Measurements from ENCODE around the gene SEPTIN7. TPM values are rescaled to one million over a fixed set of nuclear protein-coding genes. Genes with fewer than 3 reads are reported as not detected.

Gene SEPTIN7
- total and polyA plus RNA-seq, 4 donors: 101 to 296 (median 132) TPM

DNA sequence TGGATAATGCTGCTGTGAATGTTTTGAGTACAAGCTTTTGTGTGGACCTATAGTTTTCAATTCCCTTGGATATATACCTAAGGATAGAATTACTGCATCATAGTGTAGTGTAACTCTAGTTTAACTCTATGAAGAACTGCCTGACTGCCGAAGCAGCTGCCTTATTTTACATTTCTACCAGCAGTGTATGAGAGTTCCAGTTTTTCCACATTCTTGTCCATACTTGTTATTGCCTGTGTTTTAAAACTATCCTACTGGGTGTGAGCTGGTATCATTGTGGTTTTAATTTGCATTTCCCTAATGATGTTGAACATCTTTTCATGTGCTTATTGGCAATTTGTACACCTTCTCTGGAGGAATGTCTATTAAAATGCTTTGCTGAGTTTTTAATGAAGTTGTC is 15.7 kb downstream of the SEPTIN7 start:
- Histone ChIP-seq H3K36me3 (ENCODE audit: control insufficient read depth in 4 of 4, insufficient read depth in 4 of 4, low read length in 4 of 4) (peaks cover 0 to 2% (median 0%) of the 10 kb centered on the region in 4 donors), H3K27ac (ENCODE audit: low read depth in 1 of 2, low read length in 1 of 2) (no peak overlapping the region), H3K9ac (ENCODE audit: insufficient read depth in 1 of 2, low read length in 2 of 2) (no peak overlapping the region), H3K4me1 (ENCODE audit: control insufficient read depth in 5 of 5, insufficient read depth in 5 of 5, low read length in 5 of 5) (peaks cover 0 to 8% (median 0%) of the 10 kb centered on the region in 5 donors), H3K27me3 (ENCODE audit: control insufficient read depth in 3 of 3, insufficient read depth in 3 of 3, low read length in 2 of 3) (no peaks in the 10 kb centered on the region), H3K9me3 (ENCODE audit: control insufficient read depth in 4 of 4, insufficient read depth in 3 of 4, low read length in 3 of 4) (peaks cover 0 to 9% (median 4%) of the 10 kb centered on the region in 4 donors), H3K4me3 (no peak overlapping the region)
- 60 to 84% methylated on average over 1 of the region's 1 CpG for WGBS, 2 donors
- TF ChIP-seq, protein P1, sequence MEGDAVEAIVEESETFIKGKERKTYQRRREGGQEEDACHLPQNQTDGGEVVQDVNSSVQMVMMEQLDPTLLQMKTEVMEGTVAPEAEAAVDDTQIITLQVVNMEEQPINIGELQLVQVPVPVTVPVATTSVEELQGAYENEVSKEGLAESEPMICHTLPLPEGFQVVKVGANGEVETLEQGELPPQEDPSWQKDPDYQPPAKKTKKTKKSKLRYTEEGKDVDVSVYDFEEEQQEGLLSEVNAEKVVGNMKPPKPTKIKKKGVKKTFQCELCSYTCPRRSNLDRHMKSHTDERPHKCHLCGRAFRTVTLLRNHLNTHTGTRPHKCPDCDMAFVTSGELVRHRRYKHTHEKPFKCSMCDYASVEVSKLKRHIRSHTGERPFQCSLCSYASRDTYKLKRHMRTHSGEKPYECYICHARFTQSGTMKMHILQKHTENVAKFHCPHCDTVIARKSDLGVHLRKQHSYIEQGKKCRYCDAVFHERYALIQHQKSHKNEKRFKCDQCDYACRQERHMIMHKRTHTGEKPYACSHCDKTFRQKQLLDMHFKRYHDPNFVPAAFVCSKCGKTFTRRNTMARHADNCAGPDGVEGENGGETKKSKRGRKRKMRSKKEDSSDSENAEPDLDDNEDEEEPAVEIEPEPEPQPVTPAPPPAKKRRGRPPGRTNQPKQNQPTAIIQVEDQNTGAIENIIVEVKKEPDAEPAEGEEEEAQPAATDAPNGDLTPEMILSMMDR (IDR thresholded peaks at IDR 0.05; ENCODE audit: control extremely low read depth, extremely low read depth): no peak
- no peak for DNase-seq
- ATAC-seq (ENCODE audit: insufficient read depth, low FRiP score): no peak

DNA sequence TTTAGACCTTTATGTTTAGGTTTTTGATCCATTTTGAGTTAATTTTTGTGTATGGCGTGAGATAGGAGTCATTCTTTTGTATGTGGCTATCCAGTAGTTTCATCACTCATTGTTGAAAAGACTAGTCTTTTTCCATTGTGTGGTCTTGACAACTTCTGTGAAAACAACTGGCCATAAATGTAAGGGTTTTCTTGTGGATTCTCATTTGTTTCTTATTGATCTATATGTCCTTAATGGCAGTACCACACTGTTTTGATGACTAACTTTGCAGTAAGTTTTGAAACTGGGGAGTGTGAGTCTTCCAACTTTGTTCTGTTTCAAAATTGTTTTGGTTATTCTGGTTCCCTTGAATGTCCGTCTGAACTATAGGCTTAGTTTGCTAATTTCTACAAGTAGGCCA is 16.3 kb downstream of the SEPTIN7 start:
- no peak overlapping the region for H3K27ac ChIP-seq (ENCODE audit: low read depth in 1 of 2, low read length in 1 of 2)
- H3K4me1 ChIP-seq (ENCODE audit: control insufficient read depth in 5 of 5, insufficient read depth in 5 of 5, low read length in 5 of 5): peaks cover 0 to 7% (median 0%) of the 10 kb centered on the region in 5 donors
- TF ChIP-seq, protein P1 (IDR thresholded peaks at IDR 0.05; ENCODE audit: control extremely low read depth, extremely low read depth): no peak
- H3K36me3 ChIP-seq (ENCODE audit: control insufficient read depth in 4 of 4, insufficient read depth in 4 of 4, low read length in 4 of 4): peaks cover 0 to 2% (median 0%) of the 10 kb centered on the region in 4 donors
- H3K27me3 ChIP-seq (ENCODE audit: control insufficient read depth in 3 of 3, insufficient read depth in 3 of 3, low read length in 2 of 3): no peaks in the 10 kb centered on the region
- H3K9me3 ChIP-seq (ENCODE audit: control insufficient read depth in 4 of 4, insufficient read depth in 3 of 4, low read length in 3 of 4): peaks cover 0 to 9% (median 4%) of the 10 kb centered on the region in 4 donors
- WGBS, 2 donors: 85 to 93% methylated on average over 2 of the region's 2 CpGs
- no peak overlapping the region for H3K9ac ChIP-seq (ENCODE audit: insufficient read depth in 1 of 2, low read length in 2 of 2)
- no peak for DNase-seq
- no peak overlapping the region for H3K4me3 ChIP-seq
- ATAC-seq (ENCODE audit: insufficient read depth, low FRiP score): no peak

DNA sequence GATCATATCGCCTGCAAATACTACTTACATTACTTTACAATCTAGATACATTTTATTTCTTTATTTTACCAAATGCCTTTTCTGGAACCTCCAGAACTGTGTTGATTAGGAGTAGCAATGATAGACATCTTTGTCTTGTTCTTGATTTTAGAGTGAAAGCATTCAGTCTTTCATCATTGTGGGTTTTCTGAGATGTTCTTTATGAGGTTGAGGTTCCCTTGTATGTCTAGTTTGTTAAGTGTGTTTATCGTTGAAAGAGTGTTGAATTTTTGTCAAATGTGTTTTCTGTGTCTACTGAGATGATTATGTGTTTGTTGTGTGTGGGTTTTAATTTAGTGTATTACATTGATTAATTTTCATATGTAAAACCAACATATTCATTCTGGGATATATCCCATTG is 17.1 kb downstream of the SEPTIN7 start:
- H3K36me3 ChIP-seq (ENCODE audit: control insufficient read depth in 4 of 4, insufficient read depth in 4 of 4, low read length in 4 of 4): peaks cover 0 to 2% (median 0%) of the 10 kb centered on the region in 4 donors
- peaks cover 0 to 9% (median 4%) of the 10 kb centered on the region in 4 donors for H3K9me3 ChIP-seq (ENCODE audit: control insufficient read depth in 4 of 4, insufficient read depth in 3 of 4, low read length in 3 of 4)
- no peak for DNase-seq
- no peak overlapping the region for H3K4me3 ChIP-seq
- H3K4me1 ChIP-seq (ENCODE audit: control insufficient read depth in 5 of 5, insufficient read depth in 5 of 5, low read length in 5 of 5): peaks cover 0 to 5% (median 0%) of the 10 kb centered on the region in 5 donors
- no peaks in the 10 kb centered on the region for H3K27me3 ChIP-seq (ENCODE audit: control insufficient read depth in 3 of 3, insufficient read depth in 3 of 3, low read length in 2 of 3)
- no peak overlapping the region for H3K9ac ChIP-seq (ENCODE audit: insufficient read depth in 1 of 2, low read length in 2 of 2)
- no peak overlapping the region for H3K27ac ChIP-seq (ENCODE audit: low read depth in 1 of 2, low read length in 1 of 2)
- no peak for ATAC-seq (ENCODE audit: insufficient read depth, low FRiP score)
- 93 to 98% methylated on average over 2 of the region's 2 CpGs for WGBS, 2 donors
- TF ChIP-seq, protein P1 (IDR thresholded peaks at IDR 0.05; ENCODE audit: control extremely low read depth, extremely low read depth): no peak

DNA sequence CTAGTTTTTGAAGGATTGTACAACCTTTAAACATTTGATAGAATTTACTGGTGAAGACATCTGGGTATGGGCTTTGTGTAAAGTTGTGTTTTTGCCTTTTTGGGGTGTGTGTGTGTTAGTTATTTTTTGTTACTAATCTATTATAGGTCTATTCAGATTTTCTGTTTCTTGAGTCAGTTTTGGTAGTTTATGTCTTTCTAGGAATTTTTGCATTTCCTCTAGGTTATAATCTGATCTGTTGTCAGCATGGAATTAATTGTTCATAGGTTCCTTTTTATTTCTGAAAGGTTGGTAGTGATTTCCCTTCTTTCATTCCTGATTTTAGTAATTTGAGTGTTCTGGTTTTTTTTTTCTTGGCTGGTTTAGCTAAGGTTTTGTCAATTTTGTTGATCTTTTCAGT is 17.7 kb downstream of the SEPTIN7 start:
- ATAC-seq (ENCODE audit: insufficient read depth, low FRiP score): no peak
- Histone ChIP-seq H3K36me3 (ENCODE audit: control insufficient read depth in 4 of 4, insufficient read depth in 4 of 4, low read length in 4 of 4) (peaks cover 0 to 2% (median 0%) of the 10 kb centered on the region in 4 donors), H3K4me1 (ENCODE audit: control insufficient read depth in 5 of 5, insufficient read depth in 5 of 5, low read length in 5 of 5) (peaks cover 0 to 4% (median 0%) of the 10 kb centered on the region in 5 donors), H3K9me3 (ENCODE audit: control insufficient read depth in 4 of 4, insufficient read depth in 3 of 4, low read length in 3 of 4) (peaks cover 0 to 9% (median 4%) of the 10 kb centered on the region in 4 donors), H3K27me3 (ENCODE audit: control insufficient read depth in 3 of 3, insufficient read depth in 3 of 3, low read length in 2 of 3) (no peaks in the 10 kb centered on the region), H3K4me3 (no peak overlapping the region), H3K27ac (ENCODE audit: low read depth in 1 of 2, low read length in 1 of 2) (no peak overlapping the region), H3K9ac (ENCODE audit: insufficient read depth in 1 of 2, low read length in 2 of 2) (no peak overlapping the region)
- TF ChIP-seq, protein P1 (IDR thresholded peaks at IDR 0.05; ENCODE audit: control extremely low read depth, extremely low read depth): no peak
- no peak for DNase-seq
